SK-N-SH treated with all-trans-retinoic acid at 6 μM for 48 hours (cell line): Measurements from ENCODE around the gene TMOD3.

Experiments used
- ARNTL ChIP-seq: fragments of 450-650 bp; formaldehyde crosslinking; IDR thresholded peaks from 2 replicates; pipeline ENCODE4 v1.5.0; 2020; ENCODE audit warnings: low read depth, mild to moderate bottlenecking, moderate library complexity, borderline replicate concordance
- ESRRG ChIP-seq: fragments of 250-450 bp; sonication (Bioruptor Pico); IDR thresholded peaks from 2 replicates; pipeline ENCODE4 v1.6.1; 2021; ENCODE audit warnings: mild to moderate bottlenecking
- OSR1 ChIP-seq: fragments of 250-450 bp; sonication (Bioruptor Pico); IDR thresholded peaks from 2 replicates; pipeline ENCODE4 v1.8.0; 2022; ENCODE audit warnings: moderate library complexity, mild to moderate bottlenecking, inconsistent platforms
- PPARA ChIP-seq: fragments of 250-450 bp; sonication (Bioruptor Pico); IDR thresholded peaks from 2 replicates; pipeline ENCODE4 v1.5.0; 2020; ENCODE audit warnings: mild to moderate bottlenecking, borderline replicate concordance
- TCF4 ChIP-seq: fragments of 250-450 bp; sonication (Bioruptor Pico); IDR thresholded peaks from 2 replicates; pipeline ENCODE4 v1.8.0; 2021; ENCODE audit warnings: mild to moderate bottlenecking, moderate library complexity, borderline replicate concordance
- ZNF70 ChIP-seq: fragments of 450-650 bp; formaldehyde crosslinking; IDR thresholded peaks from 2 replicates; pipeline ENCODE4 v1.5.0; 2020; ENCODE audit warnings: mild to moderate bottlenecking, moderate library complexity

GRCh38 chr15:51848811-51849210 is 19.4 kb downstream of the TMOD3 start:
- TF ChIP-seq ESRRG = no peak
- TF ChIP-seq TCF4 (CRISPR knock-in tag) = no peak
- no peak for TF ChIP-seq ZNF70
- no peak for TF ChIP-seq OSR1 (CRISPR knock-in tag)
- no peak for TF ChIP-seq PPARA (CRISPR knock-in tag)
- no peak for TF ChIP-seq ARNTL (CRISPR knock-in tag)
